Spleen (tissue), 11 donors: Measurements from ENCODE around the gene PTPRU. TPM values are rescaled to one million over a fixed set of nuclear protein-coding genes. Genes with fewer than 3 reads are reported as not detected.

Experiments used
- DNase-seq: peaks from one replicate; pipeline ENCODE4 v3.0.0-alpha.2; 2020
- H3K27ac ChIP-seq, 8 donors: fragments of 200-600 bp; sonication (generic) in 7 of 8; 1 replicate in 4 of 8; 2 replicates in 4 of 8; pipeline versions ENCODE4 v1.5.0 to v1.8.0; 2016 to 2021; ENCODE audit warnings: inconsistent platforms in 4 of 8, mild to moderate bottlenecking in 4 of 8, moderate library complexity in 1 of 8
- H3K27me3 ChIP-seq, 7 donors: fragments of 200-600 bp; sonication (generic) in 6 of 7; replicated peaks in 1 of 7; 1 replicate in 4 of 7; 2 replicates in 3 of 7; pipeline versions ENCODE4 v1.5.0 to v1.8.0; 2016 to 2021; ENCODE audit warnings: inconsistent platforms in 3 of 7, mild to moderate bottlenecking in 1 of 7
- H3K36me3 ChIP-seq, 6 donors: fragments of 200-600 bp; sonication (generic) in 5 of 6; 1 replicate in 4 of 6; 2 replicates in 2 of 6; pipeline versions ENCODE4 v1.5.0 to v1.8.0; 2016 to 2021; ENCODE audit warnings: inconsistent platforms in 2 of 6
- H3K4me1 ChIP-seq, 6 donors: fragments of 200-600 bp; sonication (generic) in 5 of 6; 1 replicate in 3 of 6; 2 replicates in 3 of 6; pipeline versions ENCODE4 v1.5.0 to v1.8.0; 2016 to 2021; ENCODE audit warnings: inconsistent platforms in 3 of 6
- H3K4me3 ChIP-seq, 8 donors: fragments of 200-600 bp; sonication (generic) in 7 of 8; 1 replicate in 4 of 8; 2 replicates in 4 of 8; pipeline versions ENCODE4 v1.5.0 to v1.8.0; 2016 to 2021; ENCODE audit warnings: inconsistent platforms in 4 of 8, mild to moderate bottlenecking in 4 of 8, moderate library complexity in 2 of 8
- H3K9me3 ChIP-seq, 8 donors: fragments of 200-600 bp; sonication (generic) in 7 of 8; 1 replicate in 4 of 8; 2 replicates in 4 of 8; pipeline versions ENCODE4 v1.5.0 to v1.8.0; 2016 to 2021; ENCODE audit warnings: inconsistent platforms in 4 of 8
- CTCF ChIP-seq, 11 experiments: fragments of 200-600 bp in 7 of 11; fragments of 450-650 bp in 4 of 11; sonication (generic) in 4 of 11; IDR thresholded peaks in 8 of 11; conservative IDR thresholded peaks in 3 of 11; 1 replicate in 7 of 11; 2 replicates in 4 of 11; pipeline versions ENCODE4 v1.4.0 to v1.8.0; 2016 to 2021; ENCODE audit warnings: antibody characterized with exemption in 11 of 11, inconsistent platforms in 4 of 11, mild to moderate bottlenecking in 1 of 11
- POLR2A ChIP-seq, 3 donors: fragments of 450-650 bp; IDR thresholded peaks; one replicate each; pipeline ENCODE4 v1.5.1; 2017; ENCODE audit warnings: antibody characterized with exemption in 3 of 3, mild to moderate bottlenecking in 1 of 3
- POLR2AphosphoS5 ChIP-seq, 3 donors: sonication (generic); formaldehyde crosslinking; IDR thresholded peaks; one replicate each; pipeline ENCODE4 v1.5.1; 2017; ENCODE audit warnings: antibody characterized with exemption in 3 of 3
- WGBS, 5 donors: extraction: QIAGEN DNeasy Blood & Tissue Kit in 3 of 5; methylation state at CpG; one replicate each; pipeline versions ENCODE4 v1.1.5 to v1.1.7; 2013 to 2018; 5-methylcytosine and 5-hydroxymethylcytosine counted together
- intact Hi-C: fragments of 100-400 bp; cut with DNase I; formaldehyde crosslinking; loops from one replicate; pipeline ENCODE4 v1.15.0; 2023; ENCODE audit warnings: low total_unique reads
- polyA plus RNA-seq, 3 donors: library from polyadenylated mRNA; stranded (reverse); fragments of 200-250 nt; gene quantifications; one replicate each; pipeline ENCODE4 v1.2.1, GENCODE V29; 2013
- total RNA-seq, 7 donors: library from RNA; depleted of rRNA in 3 of 7; stranded (reverse); fragments of >200 nt in 3 of 7; fragmentation: NEBNext Ultra II Directional in 4 of 7; extraction: Animal tissue kit (Norgen Biotek cat#: 25700) in 4 of 7; gene quantifications; one replicate each; pipeline versions ENCODE4 v1.1.0 to v1.2.1, GENCODE V29; 2016 to 2021
- donor health status: healthy with polysubstance abuse.
- donor health status: DM: no; HTN: no; CAD: no; lungs with moderate emphysema.
- donor health status: DM: no; HTN: no; CAD: no.
- donor health status: Bipolar disorder and iron deficiency.
- donor health status: healthy.
- donor health status: DM: no; HTN: no; CAD: no.
- donor health status: DM: yes; HTN: yes; CAD: no.

Gene PTPRU
- total and polyA plus RNA-seq, 10 donors, result 1.00 to 10.8 (median 5.2) TPM

- H3K4me1 ChIP-seq, result no peaks in the 10 kb centered on the region
- TF ChIP-seq POLR2AphosphoS5 (IDR thresholded peaks at IDR 0.05) (no peak), CTCF (IDR thresholded peaks at IDR 0.05 in 8 of 11, conservative IDR thresholded peaks at IDR 0.05 in 3 of 11) (no peak), POLR2A (IDR thresholded peaks at IDR 0.05) (no peak)
- peaks cover 0 to 28% (median 0%) of the 10 kb centered on the region in 7 donors for H3K27me3 ChIP-seq
- no peak overlapping the region for H3K27ac ChIP-seq
- WGBS, 5 donors, result 83 to 92% (median 90%) methylated on average over 14 of the region's 14 CpGs
- H3K4me3 ChIP-seq, result no peak overlapping the region
- DNase-seq, result no peak
- intact Hi-C loops, result no loop called here
- no peaks in the 10 kb centered on the region for H3K36me3 ChIP-seq
- peaks cover 0 to 3% (median 0%) of the 10 kb centered on the region in 8 donors for H3K9me3 ChIP-seq
Measured at GRCh38 chr1:29275435-29275834, 39.1 kb downstream of the PTPRU start.

GRCh38 chr1:29278124-29278523 lies 41.8 kb downstream of the PTPRU start:
- no peak for DNase-seq
- H3K4me3 ChIP-seq, result no peak overlapping the region
- intact Hi-C loops, result no loop called here
- TF ChIP-seq CTCF (IDR thresholded peaks at IDR 0.05 in 8 of 11, conservative IDR thresholded peaks at IDR 0.05 in 3 of 11), result no peak
- WGBS, 5 donors, result 57 to 94% (median 75%) methylated on average over 3 of the region's 3 CpGs
- H3K9me3 ChIP-seq, result peaks cover 0 to 3% (median 0%) of the 10 kb centered on the region in 8 donors
- H3K4me1 ChIP-seq, result peaks cover 0 to under 1% (median 0%) of the 10 kb centered on the region in 6 donors
- H3K27me3 ChIP-seq, result peaks cover 0 to 13% (median 0%) of the 10 kb centered on the region in 7 donors
- no peak overlapping the region for H3K27ac ChIP-seq
- H3K36me3 ChIP-seq, result no peaks in the 10 kb centered on the region

GRCh38 chr1:29279406-29279805 lies 43.1 kb downstream of the PTPRU start:
- TF ChIP-seq POLR2AphosphoS5 (IDR thresholded peaks at IDR 0.05) (no peak), POLR2A (IDR thresholded peaks at IDR 0.05) (no peak), CTCF (IDR thresholded peaks at IDR 0.05 in 8 of 11, conservative IDR thresholded peaks at IDR 0.05 in 3 of 11) (no peak)
- peaks cover 0 to 3% (median 0%) of the 10 kb centered on the region in 8 donors for H3K9me3 ChIP-seq
- intact Hi-C loops, result no loop called here
- 91 to 94% (median 94%) methylated on average over 13 of the region's 13 CpGs for WGBS, 5 donors
- DNase-seq, result no peak
- H3K27ac ChIP-seq, result no peak overlapping the region
- peaks cover 0 to 15% (median 0%) of the 10 kb centered on the region in 7 donors for H3K27me3 ChIP-seq
- H3K36me3 ChIP-seq, result no peaks in the 10 kb centered on the region
- peaks cover 0 to 9% (median 0%) of the 10 kb centered on the region in 6 donors for H3K4me1 ChIP-seq
- H3K4me3 ChIP-seq, result no peak overlapping the region

GRCh38 chr1:29279951-29280391 lies 43.6 kb downstream of the PTPRU start:
- H3K4me3 ChIP-seq, result no peak overlapping the region
- H3K4me1 ChIP-seq, result peaks cover 0 to 9% (median 0%) of the 10 kb centered on the region in 6 donors
- H3K36me3 ChIP-seq, result no peaks in the 10 kb centered on the region
- no peak for DNase-seq
- TF ChIP-seq POLR2AphosphoS5 (IDR thresholded peaks at IDR 0.05) (no peak), POLR2A (IDR thresholded peaks at IDR 0.05) (no peak), CTCF (IDR thresholded peaks at IDR 0.05 in 8 of 11, conservative IDR thresholded peaks at IDR 0.05 in 3 of 11) (no peak)
- H3K9me3 ChIP-seq, result peaks cover 0 to 3% (median 0%) of the 10 kb centered on the region in 8 donors
- intact Hi-C loops, result no loop called here
- H3K27ac ChIP-seq, result no peak overlapping the region
- WGBS, 5 donors, result 84 to 95% (median 86%) methylated on average over 11 of the region's 11 CpGs
- H3K27me3 ChIP-seq, result peaks cover 0 to 15% (median 0%) of the 10 kb centered on the region in 7 donors
